Endothelial cell of umbilical vein (primary cell): ENCODE results near the gene APBB1.

Source experiments
- CTCF ChIP-seq, 2 donors: IDR thresholded peaks; 1 replicate in 1 of 2; 2 replicates in 1 of 2; pipeline ENCODE4 v1.5.1; 2011; ENCODE audit warnings: low read length in 2 of 2, mild to moderate bottlenecking in 2 of 2, moderate library complexity in 2 of 2, control low read depth in 1 of 2, inconsistent platforms in 1 of 2, low read depth in 1 of 2; ENCODE audit not compliant: insufficient read depth in 1 of 2; ENCODE audit errors: extremely low read depth in 1 of 2
- EZH2 ChIP-seq: IDR thresholded peaks from 2 replicates; pipeline ENCODE4 v1.6.1; 2012; ENCODE audit warnings: borderline replicate concordance, low read depth, mild to moderate bottlenecking, moderate library complexity, low read length, inconsistent platforms; ENCODE audit not compliant: severe bottlenecking
- FOS ChIP-seq: IDR thresholded peaks from 2 replicates; pipeline ENCODE4 v1.6.1; 2011; ENCODE audit warnings: mild to moderate bottlenecking, low read length, moderate library complexity, borderline replicate concordance; ENCODE audit not compliant: insufficient read depth
- MAX ChIP-seq: IDR thresholded peaks from 2 replicates; pipeline ENCODE4 v1.6.1; 2011; ENCODE audit not compliant: insufficient read depth, insufficient read length
- MYC ChIP-seq: IDR thresholded peaks from one replicate; pipeline ENCODE4 v1.6.1; 2011; ENCODE audit warnings: mild to moderate bottlenecking, low read depth, low read length
- POLR2A ChIP-seq: IDR thresholded peaks from 2 replicates; pipeline ENCODE4 v1.6.1; 2012; ENCODE audit warnings: low read depth, mild to moderate bottlenecking, control low read depth, low read length

- TF ChIP-seq CTCF (IDR thresholded peaks at IDR 0.05; ENCODE audit: extremely low read depth in 1 of 2, insufficient read depth in 1 of 2, low read depth in 1 of 2, low read length in 2 of 2) (no peak), FOS (no peak), POLR2A (no peak), EZH2 (no peak), MAX (no peak), MYC (no peak)
Observed at GRCh38 chr11:6403539-6403938, 15.4 kb downstream of the APBB1 start.
